H7 (cell line): ENCODE measurements around the gene TRIM27. TPM values are rescaled to one million over a fixed set of nuclear protein-coding genes. Genes with fewer than 3 reads are reported as not detected.
"Not testable (repeated sequence)": the region's sequence is repeated elsewhere in the genome, so short reads cannot be mapped to it uniquely, and the experiment has no call there.

Experiments
- DNase-seq: peaks from one replicate; pipeline ENCODE4 v3.0.0; 2012
- H3K27me3 ChIP-seq: 2 replicates; pipeline ENCODE4 v1.6.0; 2011; ENCODE audit warnings: mild to moderate bottlenecking, low read length; ENCODE audit not compliant: control insufficient read depth, insufficient read depth
- H3K36me3 ChIP-seq: replicated peaks from 2 replicates; pipeline ENCODE4 v1.5.1; 2011; ENCODE audit warnings: low read length; ENCODE audit not compliant: control insufficient read depth, insufficient read depth
- H3K4me3 ChIP-seq: 2 replicates; pipeline ENCODE4 v1.5.1; 2011; ENCODE audit warnings: low read depth, mild to moderate bottlenecking, control low read depth, low read length, moderate library complexity; ENCODE audit not compliant: insufficient read depth
- total RNA-seq: library from RNA; depleted of rRNA; stranded (reverse); fragments of >200 nt; shearing (Covaris generic); gene quantifications from 2 replicates; pipeline ENCODE4 v1.2.3, GENCODE V29; 2014

Gene TRIM27
- total RNA-seq, 1 experiment from 2014 or later, result 98.8 TPM

GRCh38 chr6:28868873-28869272 lies 54.9 kb downstream of the TRIM27 start:
- Histone ChIP-seq H3K27me3 (peaks cover 8% of the 10 kb centered on the region), H3K4me3 (no peak overlapping the region), H3K36me3 (no peaks in the 10 kb centered on the region)
- DNase-seq, result no peak

- no peak for DNase-seq
- Histone ChIP-seq H3K4me3 (peak overlapping the region; percentile 77), H3K36me3 (no peaks in the 10 kb centered on the region), H3K27me3 (peaks cover 8% of the 10 kb centered on the region)
Observed at GRCh38 chr6:28867086-28867409, 56.7 kb downstream of the TRIM27 start.

- H3K36me3 ChIP-seq, result not testable (repeated sequence)
- peak overlapping the region; percentile 77 for H3K4me3 ChIP-seq
- peak; percentile 71 for DNase-seq
Observed at GRCh38 chr6:28866205-28867085, 57.3 kb downstream of the TRIM27 start.

GRCh38 chr6:28865401-28866204 lies 58.2 kb downstream of the TRIM27 start:
- H3K27me3 ChIP-seq, result peaks cover 8% of the 10 kb centered on the region
- no peak overlapping the region for H3K4me3 ChIP-seq
- H3K36me3 ChIP-seq, result no peaks in the 10 kb centered on the region
- peak; percentile 48 for DNase-seq

More at GRCh38 chr6:28866205-28867085, 57.3 kb downstream of the TRIM27 start:
- not testable (repeated sequence) for H3K27me3 ChIP-seq

GRCh38 chr6:28864326-28864923 lies 59.4 kb downstream of the TRIM27 start:
- H3K4me3 ChIP-seq, result peak overlapping the region; percentile 64
- H3K27me3 ChIP-seq, result peaks cover 8% of the 10 kb centered on the region
- no peaks in the 10 kb centered on the region for H3K36me3 ChIP-seq
- no peak for DNase-seq

- H3K36me3 ChIP-seq, result no peaks in the 10 kb centered on the region
- peak; percentile 73 for DNase-seq
- peak overlapping the region; percentile 64 for H3K4me3 ChIP-seq
- peaks cover 8% of the 10 kb centered on the region for H3K27me3 ChIP-seq
Observed at GRCh38 chr6:28863604-28864325, 60.0 kb downstream of the TRIM27 start.

- DNase-seq, result no peak
- peaks cover 8% of the 10 kb centered on the region for H3K27me3 ChIP-seq
- no peaks in the 10 kb centered on the region for H3K36me3 ChIP-seq
- H3K4me3 ChIP-seq, result no peak overlapping the region
Observed at GRCh38 chr6:28862077-28862476, 61.7 kb downstream of the TRIM27 start.

- Histone ChIP-seq H3K4me3 (no peak overlapping the region), H3K36me3 (no peaks in the 10 kb centered on the region), H3K27me3 (peaks cover 8% of the 10 kb centered on the region)
- DNase-seq, result no peak
Observed at GRCh38 chr6:28861339-28861738, 62.4 kb downstream of the TRIM27 start.

- no peaks in the 10 kb centered on the region for H3K36me3 ChIP-seq
- no peak overlapping the region for H3K4me3 ChIP-seq
- peaks cover 8% of the 10 kb centered on the region for H3K27me3 ChIP-seq
- no peak for DNase-seq
Observed at GRCh38 chr6:28860581-28860980, 63.2 kb downstream of the TRIM27 start.

GRCh38 chr6:28858963-28859362 lies 64.8 kb downstream of the TRIM27 start:
- Histone ChIP-seq H3K36me3 (no peaks in the 10 kb centered on the region), H3K4me3 (no peak overlapping the region), H3K27me3 (no peaks in the 10 kb centered on the region; the same call in 1 of the 2 replicates)
- DNase-seq, result no peak

GRCh38 chr6:28856620-28857005 lies 67.2 kb downstream of the TRIM27 start:
- Histone ChIP-seq H3K36me3 (no peaks in the 10 kb centered on the region), H3K4me3 (no peak overlapping the region), H3K27me3 (no peaks in the 10 kb centered on the region)
- DNase-seq, result no peak

GRCh38 chr6:28854405-28854804 lies 69.4 kb downstream of the TRIM27 start:
- not testable (repeated sequence) for H3K36me3 ChIP-seq, DNase-seq, H3K27me3 ChIP-seq, H3K4me3 ChIP-seq
